Measurements from ENCODE around the gene LRP1B.

- no peak for TF ChIP-seq GATA2 (IDR thresholded peaks at IDR 0.05; ENCODE audit: low read depth, low read length)
- TF ChIP-seq GATA3 (IDR thresholded peaks at IDR 0.05; ENCODE audit: low read depth, low read length) = no peak
Observed at GRCh38 chr2:142031656-142032055, 99.2 kb downstream of the LRP1B start.
